ENCODE measurements around the gene ATP5ME.

The ATP5ME gene

DNA sequence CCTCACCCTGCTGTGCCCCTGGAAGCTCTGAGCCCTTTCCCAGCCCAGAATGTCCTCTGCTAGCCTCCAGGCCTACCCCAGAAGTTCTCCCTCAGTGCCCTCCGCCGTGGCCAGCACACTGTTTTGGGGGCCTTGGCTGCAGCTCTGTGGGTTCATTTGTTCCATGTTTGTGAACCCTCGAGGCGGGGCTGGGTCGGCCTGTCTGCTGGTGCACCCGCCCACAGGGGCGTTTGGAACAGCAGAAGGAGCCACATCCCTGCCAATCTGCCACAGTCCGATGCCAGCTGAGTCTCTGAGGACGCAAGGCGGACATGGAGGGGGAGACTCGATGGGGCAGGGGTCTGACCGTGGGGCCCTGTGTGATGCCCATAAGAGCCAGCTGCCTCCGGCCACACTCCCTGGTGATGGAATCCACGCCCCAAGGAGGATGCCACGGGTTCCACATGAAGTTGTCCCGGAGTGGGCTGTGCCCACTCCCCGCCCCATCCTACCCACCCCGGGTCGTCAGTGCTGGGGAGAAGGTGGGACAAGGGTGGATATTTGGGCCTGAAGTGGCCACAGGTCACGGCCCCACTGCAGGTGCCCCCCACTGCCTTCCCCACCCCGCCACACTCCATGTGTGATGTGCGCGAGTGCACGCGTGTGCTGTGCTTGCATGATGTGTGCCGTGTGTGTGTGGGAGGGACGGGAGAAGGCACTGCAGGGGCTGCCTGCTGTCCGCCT lies 7.1 kb downstream of the ATP5ME start:
- no peak for DNase-seq

DNA sequence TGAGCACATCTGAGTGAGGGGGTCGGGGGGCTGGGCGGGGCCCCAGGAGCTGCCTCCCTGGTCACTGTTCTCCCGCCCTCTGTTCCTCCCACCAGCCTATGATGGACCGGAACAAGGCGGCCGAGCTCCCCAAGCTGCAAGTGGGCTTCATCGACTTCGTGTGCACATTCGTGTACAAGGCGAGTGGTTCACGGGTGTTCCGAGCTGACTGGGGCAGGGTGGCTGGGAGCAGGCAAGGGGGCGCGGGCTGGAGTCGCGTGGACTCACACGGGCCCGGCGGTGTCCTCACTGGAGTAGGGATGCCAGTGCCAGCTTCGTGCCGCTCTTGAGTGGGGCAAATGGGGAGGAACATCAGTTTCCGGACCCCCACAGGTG lies 7.7 kb downstream of the ATP5ME start:
- no peak for DNase-seq

DNA sequence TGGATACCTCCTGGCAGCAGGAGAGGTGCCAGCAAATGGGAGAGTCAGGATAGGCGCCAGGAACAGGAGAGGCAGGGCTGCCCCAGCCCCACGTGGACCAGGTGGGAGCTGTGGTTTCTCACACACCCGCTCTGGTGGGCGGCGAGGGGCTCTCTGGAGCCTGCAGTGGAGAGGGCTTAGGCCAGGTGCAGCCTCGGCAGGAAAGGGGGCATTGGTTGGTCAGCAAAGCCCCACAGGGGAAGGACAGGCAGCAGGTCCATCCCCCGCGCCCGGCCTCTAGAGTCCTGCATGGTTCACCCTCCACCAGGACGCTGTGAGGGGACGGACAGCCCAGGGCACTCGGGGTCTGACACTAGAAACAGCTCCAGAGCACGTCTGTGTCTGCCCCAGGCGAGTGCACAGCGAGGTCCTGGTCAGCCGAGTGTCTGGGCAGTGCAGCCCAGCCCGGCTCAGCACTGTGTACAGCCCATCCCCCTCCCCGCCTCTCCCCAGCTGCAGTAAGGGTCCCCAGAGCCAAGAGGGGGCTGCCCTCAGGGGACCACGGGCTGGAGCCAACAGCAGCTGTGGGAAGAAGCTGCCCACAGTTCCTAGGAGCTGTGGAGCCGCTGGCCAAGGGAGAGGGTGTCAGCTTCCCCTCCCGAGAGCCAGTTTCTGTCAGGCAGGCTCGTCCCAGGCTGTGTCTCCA lies 8.2 kb downstream of the ATP5ME start:
- DNase-seq: no peak

DNA sequence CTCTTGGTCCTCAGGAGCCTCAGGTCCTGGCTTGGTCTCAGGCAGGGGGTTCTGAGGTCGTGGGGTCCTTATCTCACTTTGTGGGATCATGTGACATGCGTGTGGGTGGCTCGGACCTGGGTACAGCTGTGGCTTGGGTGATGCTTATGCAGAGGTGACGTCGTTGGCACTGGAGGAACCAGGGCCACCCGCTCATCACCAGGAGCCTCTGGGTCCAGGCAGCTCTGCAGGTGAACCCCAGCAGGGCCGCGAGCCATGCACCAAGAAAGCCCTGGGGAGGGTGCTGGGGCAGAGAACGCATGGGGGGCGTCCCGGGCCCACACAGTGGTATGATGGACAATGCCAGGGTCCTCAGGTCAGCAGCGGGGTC lies 8.7 kb downstream of the ATP5ME start:
- no peak for DNase-seq

DNA sequence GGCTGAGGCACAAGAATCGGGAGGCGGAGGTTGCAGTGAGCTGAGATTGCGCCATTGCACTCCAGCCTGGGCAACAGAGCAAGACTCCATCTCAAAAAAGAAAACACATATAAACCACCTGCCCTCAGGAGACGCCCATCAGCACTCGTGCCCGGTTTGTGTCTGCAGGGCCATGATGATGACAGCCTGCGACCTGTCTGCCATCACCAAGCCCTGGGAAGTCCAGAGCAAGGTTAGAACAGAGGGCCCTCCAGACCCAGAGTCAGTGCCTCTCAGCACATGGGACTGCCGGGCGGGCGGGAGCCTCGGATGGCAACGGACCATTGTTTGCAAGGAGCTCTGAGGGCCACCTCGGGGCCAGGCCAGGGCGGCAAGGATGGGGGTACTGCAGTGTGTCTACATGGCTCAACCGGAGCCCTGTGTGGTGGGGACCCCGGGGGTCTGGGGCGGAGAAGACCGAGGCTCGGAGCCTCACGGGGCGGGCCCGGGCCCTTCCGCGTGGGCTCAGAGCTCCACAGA lies 9.3 kb downstream of the ATP5ME start:
- DNase-seq: no peak

DNA sequence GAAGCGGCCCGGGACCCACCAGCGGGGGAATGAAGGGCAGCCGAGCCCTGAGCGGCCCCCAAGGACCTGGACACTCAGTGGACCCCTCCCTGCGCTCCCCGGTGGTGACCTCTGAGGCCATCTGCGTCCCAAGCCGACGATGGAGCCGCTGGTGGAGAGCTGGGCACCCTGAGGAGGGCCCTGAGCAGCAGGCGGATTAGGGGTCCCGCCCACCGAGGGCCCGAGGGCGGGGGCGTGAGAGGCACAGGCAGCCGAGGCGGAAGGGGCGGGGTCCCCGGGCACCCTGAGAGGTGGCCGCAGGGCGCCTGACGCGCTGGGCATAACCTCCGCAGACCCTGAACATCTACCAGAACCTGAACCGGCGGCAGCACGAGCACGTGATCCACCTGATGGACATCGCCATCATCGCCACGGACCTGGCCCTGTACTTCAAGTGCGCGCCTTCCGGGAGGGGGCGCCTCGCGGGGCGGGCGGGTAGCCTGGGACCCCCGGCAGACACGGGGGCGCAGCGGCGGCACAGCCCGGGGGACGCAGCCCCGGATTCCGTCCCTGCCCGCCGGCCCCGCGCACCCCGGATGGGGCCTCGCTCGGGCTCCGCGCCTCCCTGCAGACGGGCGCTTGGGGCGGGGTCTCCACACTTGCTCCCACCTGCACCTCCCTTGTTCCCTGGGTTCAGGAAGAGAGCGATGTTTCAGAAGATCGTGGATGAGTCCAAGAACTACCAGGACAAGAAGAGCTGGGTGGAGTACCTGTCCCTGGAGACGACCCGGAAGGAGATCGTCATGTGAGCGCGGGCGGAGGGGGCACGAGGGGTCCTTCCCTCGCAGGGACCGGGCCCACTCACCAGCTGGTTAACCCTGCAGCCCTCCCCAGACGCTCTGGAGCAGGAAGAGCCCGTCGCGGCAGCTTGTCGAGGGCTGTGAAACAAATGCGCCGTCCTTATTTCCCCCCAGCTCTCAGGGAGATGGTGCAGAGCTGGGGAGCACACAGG lies 10.3 kb downstream of the ATP5ME start:
- peak; percentile 17 to 51 for DNase-seq

DNA sequence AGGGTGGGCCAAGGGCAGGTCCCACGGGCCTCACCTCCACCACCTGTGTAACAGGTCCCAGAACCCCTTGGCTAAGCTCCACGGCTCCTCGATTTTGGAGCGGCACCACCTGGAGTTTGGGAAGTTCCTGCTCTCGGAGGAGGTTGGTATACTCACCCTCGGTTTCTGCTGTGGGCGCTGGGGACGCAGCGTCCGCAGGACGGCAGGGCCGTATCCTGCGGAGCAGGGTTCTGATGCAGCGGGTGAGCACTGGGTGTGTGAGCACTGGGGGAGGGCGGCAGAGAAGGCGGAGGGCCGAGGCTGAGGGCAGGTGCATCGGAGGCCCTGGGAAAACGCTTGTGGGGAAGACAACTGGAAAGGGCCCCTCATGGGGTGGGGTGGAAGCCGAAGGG lies 11.0 kb downstream of the ATP5ME start:
- DNase-seq: no peak

DNA sequence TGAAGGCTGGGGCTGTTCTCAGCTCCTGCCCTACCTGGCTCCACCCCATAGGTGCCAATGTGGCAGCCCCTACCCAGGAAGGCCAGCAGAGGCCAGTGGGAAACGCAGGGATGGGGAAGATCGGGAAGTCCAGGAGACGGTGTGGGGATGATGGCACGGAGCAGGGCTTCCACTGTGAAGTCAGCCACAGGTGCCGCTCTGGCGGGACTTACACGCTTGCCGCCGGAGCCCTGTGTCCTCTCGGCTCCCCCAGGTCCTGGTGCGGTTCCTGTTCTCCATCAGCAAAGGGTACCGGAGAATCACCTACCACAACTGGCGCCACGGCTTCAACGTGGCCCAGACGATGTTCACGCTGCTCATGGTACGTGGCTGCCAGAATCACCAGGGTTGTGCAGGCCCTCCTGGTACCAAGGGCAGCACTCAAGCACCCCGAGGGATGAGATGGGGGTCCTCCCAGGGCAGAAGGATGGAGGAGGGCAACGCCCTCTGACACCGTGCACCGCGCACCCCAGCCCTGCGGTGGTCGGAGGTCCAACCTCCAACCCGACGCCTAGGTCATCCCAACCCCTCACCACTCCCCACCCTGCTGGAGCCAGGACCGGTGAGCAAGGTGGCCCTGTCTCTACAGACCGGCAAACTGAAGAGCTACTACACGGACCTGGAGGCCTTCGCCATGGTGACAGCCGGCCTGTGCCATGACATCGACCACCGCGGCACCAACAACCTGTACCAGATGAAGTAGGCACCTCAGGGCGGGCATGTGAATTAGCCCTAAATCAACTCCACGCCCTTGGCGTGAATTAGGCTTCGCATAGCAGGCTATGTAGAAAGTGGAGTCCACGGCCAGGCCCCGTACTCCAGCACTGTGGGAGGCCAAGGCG lies 12.0 kb downstream of the ATP5ME start:
- DNase-seq: no peak

DNA sequence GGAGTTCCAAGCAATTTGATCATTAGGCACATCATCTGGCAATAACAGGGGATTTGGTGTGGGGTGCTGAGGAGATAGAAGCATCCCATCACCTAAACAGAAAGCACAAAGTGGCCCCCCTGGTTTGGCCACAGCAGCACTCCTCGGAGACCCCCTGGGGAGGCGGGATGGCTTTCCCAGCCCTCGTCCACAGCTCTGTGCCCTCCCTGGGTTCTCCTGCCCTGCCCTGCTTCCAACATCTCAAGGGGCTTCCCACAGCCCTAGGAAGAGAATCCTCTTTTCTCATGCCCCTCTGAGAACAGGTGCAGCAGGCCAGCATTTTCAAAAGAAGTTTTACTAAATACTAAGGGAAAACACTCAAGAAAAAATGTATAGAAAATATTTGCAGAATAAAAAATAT lies 12.8 kb downstream of the ATP5ME start:
- DNase-seq: no peak

DNA sequence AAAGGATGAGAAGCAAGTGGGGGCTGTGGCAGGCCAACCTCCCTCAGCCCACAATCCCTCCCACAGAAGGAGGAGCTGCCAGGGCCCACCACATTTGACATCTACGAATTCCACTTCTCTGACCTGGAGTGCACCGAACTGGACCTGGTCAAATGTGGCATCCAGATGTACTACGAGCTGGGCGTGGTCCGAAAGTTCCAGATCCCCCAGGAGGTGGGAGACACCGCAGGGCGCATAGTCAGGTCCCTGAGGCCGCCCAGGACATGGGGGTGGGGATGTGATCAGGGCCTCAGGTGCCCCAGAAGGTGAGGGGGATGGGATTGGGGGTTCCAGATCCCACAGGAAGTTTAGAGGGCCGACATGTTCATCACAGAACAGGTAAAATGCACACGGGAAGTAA lies 13.7 kb downstream of the ATP5ME start:
- DNase-seq: no peak

DNA sequence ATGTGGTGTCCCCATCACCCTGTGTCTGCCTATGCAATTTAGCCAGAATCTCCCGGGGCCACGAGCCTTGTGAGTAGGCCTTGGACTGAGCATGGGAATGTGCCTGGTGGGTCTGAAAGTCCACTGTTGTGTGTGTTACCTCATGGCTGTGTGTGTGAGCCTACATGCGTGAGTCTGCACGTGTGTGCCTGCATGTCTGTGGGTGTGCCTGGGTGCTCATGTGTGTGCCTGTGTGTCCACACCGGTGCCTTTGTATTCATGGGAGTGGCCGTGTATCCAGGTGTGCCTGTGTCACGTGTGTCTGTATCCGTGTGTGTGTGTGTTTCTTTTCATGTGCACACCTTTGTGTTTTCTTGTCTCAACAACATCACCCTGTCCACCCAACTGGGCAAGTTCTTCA lies 14.2 kb downstream of the ATP5ME start:
- DNase-seq: no peak

DNA sequence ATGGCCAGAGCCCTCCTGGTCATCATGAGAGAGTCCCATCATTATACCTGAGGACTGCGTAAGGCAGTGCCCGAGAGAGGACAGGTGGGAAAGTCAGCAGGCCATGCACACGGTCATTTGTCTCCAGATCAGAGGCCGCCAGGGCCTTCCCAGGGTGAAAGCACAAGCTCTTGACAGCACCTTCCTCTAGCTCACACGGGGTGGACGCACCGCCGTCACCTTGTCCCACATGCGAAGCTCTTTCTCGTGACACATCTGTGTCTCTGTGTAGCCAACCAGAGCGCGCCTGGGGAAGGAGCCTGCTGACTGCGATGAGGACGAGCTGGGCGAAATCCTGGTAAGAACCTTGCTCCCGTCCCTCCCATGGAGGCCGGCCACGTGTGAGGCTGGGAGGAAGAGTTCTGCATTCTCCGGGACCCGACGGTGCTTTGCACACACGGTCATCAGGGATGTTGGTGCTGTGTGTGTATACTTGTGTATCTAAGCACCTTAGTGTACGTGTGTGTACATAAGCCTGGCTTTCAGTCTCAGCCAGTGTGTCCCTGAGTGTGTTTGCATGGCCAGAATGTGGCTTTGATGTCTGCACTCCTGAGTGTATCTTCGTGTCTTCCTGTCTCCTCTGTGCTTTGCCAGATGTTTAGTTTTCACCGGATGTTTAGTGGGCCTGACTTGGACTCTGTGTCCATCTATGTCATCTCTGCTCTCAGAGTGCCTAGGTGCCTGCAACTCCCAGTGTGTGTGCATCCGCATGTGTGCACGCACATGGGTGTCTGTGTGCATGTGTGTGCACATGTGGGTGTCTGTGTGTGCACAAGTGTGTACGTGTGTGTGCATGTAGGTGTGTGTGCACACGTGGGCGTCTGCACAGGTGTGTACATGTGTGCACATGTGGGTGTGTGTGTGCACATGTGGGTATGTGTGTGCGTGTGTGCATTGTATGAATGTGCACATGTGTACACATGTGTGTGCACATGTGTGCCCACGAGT lies 15.1 kb downstream of the ATP5ME start:
- DNase-seq: no peak

DNA sequence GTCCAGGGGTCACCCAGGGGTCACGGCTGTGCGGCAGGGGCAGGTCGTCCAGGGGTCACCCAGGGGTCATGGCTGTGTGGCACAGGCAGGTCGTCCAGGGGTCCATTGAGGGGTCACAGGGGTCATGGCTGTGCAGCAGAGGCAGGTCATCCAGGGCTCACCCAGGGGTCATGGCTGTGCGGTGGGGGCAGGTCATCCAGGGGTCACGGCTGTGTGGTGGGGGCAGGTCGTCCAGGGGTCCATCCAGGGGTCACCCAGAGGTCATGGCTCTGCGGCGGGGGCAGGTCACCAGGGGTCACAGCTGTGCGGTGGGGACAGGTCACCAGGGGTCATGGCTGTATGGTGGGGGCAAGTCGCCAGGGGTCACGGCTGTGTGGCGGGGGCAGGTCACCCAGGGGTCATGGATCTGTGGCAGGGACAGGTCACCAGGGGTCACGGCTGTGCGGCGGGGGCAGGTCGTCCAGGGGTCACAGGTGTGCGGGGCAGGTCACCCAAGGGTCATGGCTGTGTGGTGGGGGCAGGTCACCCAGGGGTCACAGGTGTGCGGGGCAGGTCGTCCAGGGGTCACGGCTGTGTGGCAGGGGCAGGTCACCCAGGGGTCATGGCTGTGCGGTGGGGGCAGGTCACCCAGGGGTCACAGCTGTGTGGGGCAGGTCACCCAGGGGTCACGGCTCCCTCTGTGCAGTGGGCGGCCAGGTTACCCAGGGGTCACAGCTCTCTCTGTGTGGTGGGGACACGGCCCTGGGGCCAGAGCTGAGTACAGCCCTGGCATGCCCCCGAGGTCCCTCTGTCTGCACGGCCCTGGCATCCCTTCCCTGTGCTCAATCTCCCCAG lies 16.0 kb downstream of the ATP5ME start:
- no peak for DNase-seq

DNA sequence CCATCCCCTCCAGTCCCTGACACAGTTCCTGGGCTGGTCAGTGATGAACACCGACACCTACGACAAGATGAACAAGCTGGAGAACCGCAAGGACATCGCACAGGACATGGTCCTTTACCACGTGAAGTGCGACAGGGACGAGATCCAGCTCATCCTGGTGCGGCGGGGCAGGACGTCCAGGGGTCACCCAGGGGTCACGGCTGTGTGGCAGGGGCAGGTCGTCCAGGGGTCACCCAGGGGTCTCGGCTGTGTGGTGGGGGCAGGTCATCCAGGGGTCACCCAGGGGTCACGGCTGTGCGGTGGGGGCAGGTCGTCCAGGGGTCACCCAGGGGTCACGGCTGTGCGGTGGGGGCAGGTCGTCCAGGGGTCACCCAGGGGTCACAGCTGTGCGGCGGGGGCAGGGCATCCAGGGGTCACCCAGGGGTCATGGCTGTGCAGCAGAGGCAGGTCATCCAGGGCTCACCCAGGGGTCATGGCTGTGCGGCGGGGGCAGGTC lies 16.7 kb downstream of the ATP5ME start:
- DNase-seq: no peak

DNA sequence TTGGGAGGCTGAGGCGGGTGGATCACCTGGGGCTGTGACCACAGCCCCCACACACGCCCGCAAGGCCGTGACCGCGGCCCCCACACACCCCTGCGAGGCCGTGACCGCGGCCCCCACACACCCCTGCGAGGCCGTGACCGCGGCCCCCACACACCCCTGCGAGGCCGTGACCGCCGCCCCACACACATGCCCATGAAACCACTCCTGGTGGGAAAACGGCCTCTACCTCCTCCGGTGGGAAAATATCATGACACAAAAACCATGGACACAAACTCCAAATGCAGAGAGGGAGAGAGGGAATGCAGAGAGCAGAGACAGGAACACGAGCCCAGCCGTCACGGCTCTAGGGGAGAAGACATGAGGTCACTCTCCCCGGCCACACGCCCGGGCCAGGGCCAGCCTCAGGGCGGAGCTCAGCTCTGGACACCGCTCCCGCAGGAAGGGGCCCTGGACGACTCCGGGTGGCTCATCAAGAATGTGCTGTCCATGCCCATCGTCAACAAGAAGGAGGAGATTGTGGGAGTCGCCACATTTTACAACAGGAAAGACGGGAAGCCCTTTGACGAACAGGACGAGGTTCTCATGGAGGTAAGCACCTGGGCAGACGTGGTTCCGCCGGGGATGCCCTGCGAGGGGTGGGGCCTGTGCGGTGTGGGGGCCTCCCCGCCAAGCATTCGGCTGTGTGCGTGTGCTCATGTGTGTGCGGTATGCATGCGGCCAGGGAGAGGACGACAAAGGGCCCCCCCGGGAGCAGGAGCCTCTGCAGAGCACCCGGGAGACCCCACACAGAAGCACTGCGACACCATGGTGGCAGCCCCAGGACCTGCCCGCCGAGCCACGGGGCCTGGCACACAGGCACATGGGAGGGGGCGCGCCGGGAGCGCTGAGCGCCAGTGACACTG lies 17.4 kb downstream of the ATP5ME start:
- no peak for DNase-seq

DNA sequence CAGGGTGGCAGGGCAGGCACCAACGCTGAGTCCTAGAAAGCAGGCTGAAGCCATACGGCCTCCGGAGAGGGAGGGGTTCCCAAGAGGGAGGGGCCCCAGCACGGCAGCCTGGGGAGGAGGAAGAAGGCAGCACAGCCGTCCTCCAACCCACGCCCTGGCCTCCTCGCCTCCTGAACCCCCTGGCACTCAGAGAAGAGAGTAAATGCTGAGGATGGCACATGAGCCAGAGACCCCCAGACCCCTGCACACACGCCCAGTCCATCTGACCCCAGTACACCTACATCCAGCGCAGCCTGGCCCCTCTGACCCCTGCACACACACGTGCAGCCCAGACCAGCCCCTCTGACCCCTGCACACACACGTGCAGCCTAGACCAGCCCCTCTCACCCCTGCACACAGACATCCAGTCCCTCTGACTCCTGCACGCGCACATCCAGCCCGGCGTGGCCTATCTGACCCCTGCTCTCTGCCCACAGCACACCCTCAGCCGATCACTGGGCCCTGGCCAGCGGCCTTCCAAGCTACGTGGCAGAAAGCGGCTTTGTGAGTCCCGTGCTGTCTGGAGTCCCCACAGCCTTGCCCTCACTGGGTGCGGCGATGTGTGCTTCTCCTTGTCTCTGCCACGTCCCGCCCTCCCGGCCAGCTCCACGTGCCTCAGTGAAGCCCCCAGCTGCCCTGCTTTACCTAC lies 18.5 kb downstream of the ATP5ME start:
- DNase-seq: no peak

DNA sequence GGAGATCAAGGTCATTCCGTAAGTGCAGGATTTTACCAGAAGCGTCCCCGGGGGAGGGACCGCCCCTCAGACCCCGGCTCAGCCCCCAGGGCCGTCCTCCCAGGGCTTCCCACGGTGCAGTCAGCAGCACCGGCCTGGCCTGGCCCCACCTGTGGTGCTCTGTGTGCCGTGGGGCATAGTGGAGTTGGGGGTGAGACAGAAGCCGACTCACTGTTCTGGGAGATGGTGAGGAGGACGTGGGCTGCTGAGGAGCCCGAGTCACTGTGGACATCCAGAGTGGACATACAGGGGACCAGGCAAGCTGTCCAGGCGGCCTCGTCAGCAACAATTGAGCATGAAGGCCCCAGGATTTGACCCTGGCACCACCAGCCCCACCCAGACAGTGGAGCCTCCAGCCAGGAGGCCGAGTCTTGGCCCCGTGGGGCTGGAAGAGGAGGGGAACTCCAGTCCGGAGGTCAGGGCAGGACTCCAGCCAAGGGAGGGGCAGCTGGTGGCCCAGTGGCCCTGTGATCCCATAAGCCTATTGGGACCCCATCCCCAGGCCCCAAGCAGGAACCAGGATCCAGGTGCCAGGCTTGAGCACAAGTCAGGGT lies 19.1 kb downstream of the ATP5ME start:
- DNase-seq: no peak

DNA sequence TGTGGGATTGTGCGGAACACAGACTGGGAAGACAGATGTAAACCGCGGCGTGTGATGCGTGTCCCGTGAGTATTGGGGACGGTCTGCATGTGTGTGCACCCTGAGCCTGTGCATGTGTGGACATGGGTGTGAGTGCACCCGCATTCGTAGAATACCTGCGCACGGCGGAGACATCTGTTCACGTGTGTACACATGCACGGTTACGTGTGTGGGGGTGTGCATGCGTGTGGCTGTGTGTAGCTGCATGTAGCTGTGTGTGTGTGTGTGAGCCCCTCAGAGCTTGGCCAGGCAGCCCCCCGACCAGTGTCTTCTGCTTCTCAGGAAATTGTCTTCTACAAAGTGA lies 19.6 kb downstream of the ATP5ME start:
- no peak for DNase-seq
